Esophagus squamous epithelium (tissue), 5 donors: ENCODE results near the gene ADGRD1. TPM values are rescaled to one million over a fixed set of nuclear protein-coding genes. Genes with fewer than 3 reads are reported as not detected.
A peak's percentile ranks its signal among the peaks of the same experiment; 100 is the strongest.

Experiments used
- DNase-seq: peaks from one replicate; lab custom pipeline; 2025; lab: John Stamatoyannopoulos, UW
- H3K27ac ChIP-seq, 4 donors: fragments of 200-600 bp; sonication (generic); one replicate each; pipeline ENCODE4 v1.5.1; 2016 to 2019; ENCODE audit warnings: mild to moderate bottlenecking in 1 of 4
- H3K27me3 ChIP-seq, 4 donors: fragments of 200-600 bp; sonication (generic); 1 replicate in 3 of 4; 2 replicates in 1 of 4; pipeline versions ENCODE4 v1.5.1 to v1.6.0; 2017 to 2021; ENCODE audit warnings: antibody characterized with exemption in 1 of 4
- H3K36me3 ChIP-seq, 3 donors: fragments of 200-600 bp; sonication (generic); one replicate each; pipeline ENCODE4 v1.5.1; 2016 to 2019
- H3K4me1 ChIP-seq, 3 donors: fragments of 200-600 bp; sonication (generic); one replicate each; pipeline ENCODE4 v1.5.1; 2017 to 2019
- H3K4me3 ChIP-seq, 4 donors: fragments of 200-600 bp; sonication (generic); 1 replicate in 3 of 4; 2 replicates in 1 of 4; pipeline ENCODE4 v1.5.1; 2016 to 2019; ENCODE audit warnings: mild to moderate bottlenecking in 2 of 4, moderate library complexity in 1 of 4
- H3K9me3 ChIP-seq, 3 donors: fragments of 200-600 bp; sonication (generic); one replicate each; pipeline ENCODE4 v1.5.1; 2016 to 2019
- CTCF ChIP-seq, 6 experiments: fragments of 450-650 bp in 4 of 6; fragments of 200-600 bp in 2 of 6; sonication (generic) in 2 of 6; IDR thresholded peaks; one replicate each; pipeline ENCODE4 v1.5.1; 2016 to 2019; ENCODE audit warnings: antibody characterized with exemption in 6 of 6, mild to moderate bottlenecking in 4 of 6, moderate library complexity in 4 of 6
- POLR2A ChIP-seq, 4 donors: fragments of 450-650 bp; IDR thresholded peaks; one replicate each; pipeline ENCODE4 v1.6.1; 2017; ENCODE audit warnings: antibody characterized with exemption in 4 of 4, mild to moderate bottlenecking in 4 of 4, moderate library complexity in 3 of 4
- WGBS, 2 donors: methylation state at CpG; one replicate each; pipeline ENCODE4 v1.1.5; 2018; 5-methylcytosine and 5-hydroxymethylcytosine counted together
- intact Hi-C: fragments of 100-400 bp; cut with DNase I; formaldehyde crosslinking; loops from one replicate; pipeline ENCODE4 v1.15.0; 2022
- total RNA-seq, 4 donors: library from RNA; depleted of rRNA; stranded (reverse); fragments of >200 nt; gene quantifications; one replicate each; pipeline ENCODE4 v1.1.0, GENCODE V29; 2016
- donor health status: DM: yes; HTN: yes; CAD: no.

The ADGRD1 gene
- total RNA-seq, 4 donors from 2014 or later = 2.2 to 28.2 (median 8.8) TPM

DNA sequence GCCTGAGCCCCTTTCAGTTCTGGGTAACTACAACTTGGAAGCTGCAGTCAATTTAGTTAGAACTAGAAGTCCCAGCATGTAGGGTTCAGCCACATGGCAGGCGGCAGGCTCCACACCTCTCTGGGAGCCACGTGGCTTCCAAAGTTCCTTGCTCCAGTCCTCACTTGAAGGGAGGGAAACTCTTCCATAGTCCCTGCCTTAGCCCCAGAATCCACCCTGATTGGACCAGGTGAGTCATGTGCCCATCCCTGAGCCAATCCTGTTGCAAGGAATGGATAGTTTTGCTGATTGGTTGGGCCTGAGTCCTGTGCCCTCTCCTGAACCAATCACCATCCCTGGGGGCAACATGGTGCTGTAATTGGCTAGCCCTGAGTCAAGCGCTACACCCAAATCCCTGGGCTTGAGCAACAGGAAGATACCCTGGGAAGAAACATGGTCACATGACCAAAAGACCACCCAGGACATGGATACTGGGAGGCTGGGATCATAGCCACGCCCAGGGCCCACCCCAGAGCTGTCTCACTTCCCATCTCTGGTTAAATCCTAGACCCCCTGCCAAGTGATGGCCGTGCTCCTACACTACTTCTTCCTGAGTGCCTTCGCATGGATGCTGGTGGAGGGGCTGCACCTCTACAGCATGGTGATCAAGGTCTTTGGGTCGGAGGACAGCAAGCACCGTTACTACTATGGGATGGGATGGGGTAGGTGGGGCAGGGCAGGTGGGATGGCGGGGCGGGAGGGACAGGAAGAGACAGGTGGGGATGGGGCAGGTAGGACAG lies 154.7 kb downstream of the ADGRD1 start:
- H3K27me3 ChIP-seq = peaks cover 0 to 15% (median 0%) of the 10 kb centered on the region in 4 donors
- H3K4me1 ChIP-seq = peaks cover 3 to 30% (median 7%) of the 10 kb centered on the region in 3 donors
- TF ChIP-seq CTCF (IDR thresholded peaks at IDR 0.05) (no peak), POLR2A (IDR thresholded peaks at IDR 0.05) (no peak)
- no peaks in the 10 kb centered on the region for H3K9me3 ChIP-seq
- intact Hi-C loops = loop anchor here (10.0 kb wide), 1 partner anchor 716 kb away; the partner anchor contains the start of gene MMP17
- WGBS, 2 donors = 56 to 63% methylated on average over 1 to 2 of the region's 10 CpGs
- no peaks in the 10 kb centered on the region for H3K36me3 ChIP-seq
- DNase-seq = no peak
- H3K4me3 ChIP-seq = no peak overlapping the region
- H3K27ac ChIP-seq = no peak overlapping the region

DNA sequence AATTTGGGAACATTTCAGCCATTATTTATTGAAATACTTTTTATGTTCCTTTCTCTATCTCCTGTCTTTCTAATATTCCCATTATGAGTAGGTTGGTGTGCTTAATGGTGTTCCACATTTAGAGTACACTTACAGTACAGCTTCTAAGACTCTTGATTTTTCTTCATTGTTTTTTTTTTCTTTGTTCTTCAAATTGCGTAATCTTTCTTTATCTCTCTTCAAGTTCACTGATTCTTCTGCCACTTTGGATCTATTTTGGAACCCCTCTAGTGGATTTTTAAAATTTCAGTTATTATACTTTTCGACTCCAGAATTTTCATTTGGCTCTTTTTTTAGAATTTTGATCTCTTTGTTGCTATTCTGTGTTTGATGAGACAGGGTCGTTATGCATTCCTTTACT lies 157.7 kb downstream of the ADGRD1 start:
- H3K27me3 ChIP-seq = peaks cover 0 to 17% (median 0%) of the 10 kb centered on the region in 4 donors
- H3K36me3 ChIP-seq = no peaks in the 10 kb centered on the region
- no peaks in the 10 kb centered on the region for H3K9me3 ChIP-seq
- no peak for TF ChIP-seq POLR2A (IDR thresholded peaks at IDR 0.05)
- TF ChIP-seq CTCF (IDR thresholded peaks at IDR 0.05) = no peak
- 74 to 87% methylated on average over 3 of the region's 3 CpGs for WGBS, 2 donors
- no peak overlapping the region for H3K4me3 ChIP-seq
- no peak overlapping the region for H3K27ac ChIP-seq
- intact Hi-C loops = no loop called here
- DNase-seq = no peak
- H3K4me1 ChIP-seq = peaks cover 0 to 41% (median 0%) of the 10 kb centered on the region in 3 donors

DNA sequence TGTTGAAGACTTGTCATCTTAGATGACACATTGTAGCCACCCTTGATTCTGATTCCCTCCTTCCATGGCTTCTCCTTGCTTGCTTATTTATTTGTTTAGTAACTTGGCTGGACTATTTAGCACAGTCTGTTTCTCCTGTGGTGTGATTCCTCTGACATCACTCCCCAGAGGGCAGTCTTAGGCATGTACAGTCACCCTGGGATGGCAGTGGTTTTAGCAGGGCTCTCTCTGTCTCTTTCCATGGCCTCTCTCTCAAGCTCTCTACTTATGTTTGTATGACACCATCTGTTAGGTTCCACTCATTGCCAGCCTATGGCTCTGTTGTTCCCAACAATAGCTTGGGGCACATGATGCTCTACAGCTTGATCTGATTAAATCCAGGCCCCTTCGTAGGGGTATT lies 158.3 kb downstream of the ADGRD1 start:
- Histone ChIP-seq H3K36me3 (no peaks in the 10 kb centered on the region), H3K9me3 (no peaks in the 10 kb centered on the region), H3K27me3 (peaks cover 0 to 12% (median 0%) of the 10 kb centered on the region in 4 donors), H3K4me3 (no peak overlapping the region), H3K4me1 (peaks cover 0 to 43% (median 0%) of the 10 kb centered on the region in 3 donors), H3K27ac (peak overlapping the region in 1 of 4 donors; percentile 42)
- no peak for TF ChIP-seq CTCF (IDR thresholded peaks at IDR 0.05)
- no peak for TF ChIP-seq POLR2A (IDR thresholded peaks at IDR 0.05)
- intact Hi-C loops = no loop called here
- 82 to 83% methylated on average over 1 of the region's 1 CpG for WGBS, 2 donors
- no peak for DNase-seq

DNA sequence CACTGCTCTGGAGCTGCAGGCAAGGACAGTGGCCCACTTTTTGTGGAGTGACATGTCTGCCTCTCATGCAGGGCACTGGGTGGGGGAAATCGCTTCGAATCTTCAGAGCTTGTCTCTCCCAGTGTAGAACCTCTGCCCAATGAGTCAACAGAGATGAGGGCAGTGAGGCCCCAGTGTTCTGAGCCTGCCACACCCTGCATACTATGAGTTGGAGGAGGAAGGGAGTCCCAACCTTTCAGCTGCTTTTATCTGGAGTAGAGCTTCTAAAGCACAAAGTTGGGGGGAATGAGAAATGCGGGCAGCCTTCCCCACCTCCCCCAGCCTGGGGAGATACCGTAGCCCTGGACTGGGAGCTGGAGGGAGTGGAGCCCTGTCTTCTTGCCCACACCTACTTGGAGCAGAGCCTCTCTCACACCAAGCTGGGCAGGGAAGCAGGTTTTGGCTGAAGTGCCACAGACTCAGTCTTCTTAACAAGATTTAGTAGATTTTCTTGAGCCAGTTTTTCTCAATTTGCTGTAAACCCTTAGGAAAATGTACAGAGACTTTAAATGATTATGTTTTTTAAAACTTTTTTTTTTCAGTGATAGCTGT lies 159.1 kb downstream of the ADGRD1 start:
- DNase-seq = no peak

DNA sequence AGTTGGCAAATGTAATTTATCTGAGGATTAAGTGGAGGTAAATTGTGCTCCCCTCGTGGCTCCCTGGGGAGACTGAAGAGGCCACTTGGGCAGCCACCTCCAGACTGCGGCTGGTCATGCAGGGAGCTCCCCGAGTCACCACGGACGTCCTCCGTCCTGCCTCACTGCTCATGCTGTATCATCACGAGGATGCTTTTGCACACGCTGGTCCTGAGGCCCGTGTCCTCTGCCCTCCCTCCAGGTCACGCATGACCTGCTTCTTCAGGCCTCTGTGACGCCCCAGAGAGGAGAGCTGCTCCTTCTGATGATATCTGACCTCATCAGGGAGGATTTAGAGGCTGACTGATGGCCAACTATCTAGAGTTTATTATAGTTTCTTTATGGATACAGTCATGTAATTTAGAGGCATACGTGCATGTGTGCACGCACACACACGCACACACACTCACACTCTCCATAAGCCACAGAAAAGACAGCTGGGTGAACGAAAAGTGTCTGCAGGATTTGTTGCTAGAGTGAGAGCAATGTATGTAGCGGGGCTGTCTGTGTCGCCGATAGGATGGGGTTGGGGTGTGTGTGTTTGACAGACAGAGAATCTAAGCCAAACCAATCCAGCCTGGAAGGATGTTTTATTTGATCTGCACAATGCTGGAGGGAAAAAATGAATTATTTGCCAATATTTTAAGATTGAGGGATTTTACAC lies 160.0 kb downstream of the ADGRD1 start:
- Histone ChIP-seq H3K27ac (peak overlapping the region in 1 of 4 donors; percentile 21), H3K27me3 (peaks cover 0 to 16% (median 0%) of the 10 kb centered on the region in 4 donors), H3K9me3 (no peaks in the 10 kb centered on the region), H3K4me1 (peaks cover 0 to 43% (median 0%) of the 10 kb centered on the region in 3 donors), H3K4me3 (no peak overlapping the region), H3K36me3 (peaks cover 0 to 6% (median 0%) of the 10 kb centered on the region in 3 donors)
- TF ChIP-seq POLR2A (IDR thresholded peaks at IDR 0.05) (no peak), CTCF (IDR thresholded peaks at IDR 0.05) (no peak)
- DNase-seq = no peak
- intact Hi-C loops = no loop called here
- 72 to 76% methylated on average over 17 to 18 of the region's 18 CpGs for WGBS, 2 donors

More for the DNA sequence above, 159.1 kb downstream of the ADGRD1 start:
- Histone ChIP-seq H3K4me1 (peaks cover 0 to 43% (median 0%) of the 10 kb centered on the region in 3 donors), H3K4me3 (no peak overlapping the region), H3K9me3 (no peaks in the 10 kb centered on the region), H3K27ac (peak overlapping the region in 1 of 4 donors; percentile 42), H3K27me3 (peaks cover 0 to 12% (median 0%) of the 10 kb centered on the region in 4 donors), H3K36me3 (no peaks in the 10 kb centered on the region)
- TF ChIP-seq POLR2A (IDR thresholded peaks at IDR 0.05) = no peak
- intact Hi-C loops = no loop called here
- WGBS, 2 donors = 88% methylated on average over 4 of the region's 4 CpGs; no CpG with 5 or more reads in 1 of the 2 donors
